Left lung (tissue), 10 donors: Measurements from ENCODE around the gene NPBWR2. TPM values are rescaled to one million over a fixed set of nuclear protein-coding genes. Genes with fewer than 3 reads are reported as not detected.

Source experiments
- ATAC-seq: fragments of 200-7000 bp; cut with Tn5 transposase; one replicate; pipeline ENCODE4 v1.9.1; 2020; ENCODE audit warnings: moderate library complexity
- DNase-seq, 4 donors: peaks; one replicate each; pipeline ENCODE4 v3.0.0-alpha.2; 2013 to 2020
- H3K27ac ChIP-seq, 2 donors: fragments of 200-600 bp; sonication (generic) in 1 of 2; one replicate each; pipeline versions ENCODE4 v1.5.0 to v1.8.0; 2020 to 2021
- H3K27me3 ChIP-seq, 2 donors: fragments of 200-600 bp; sonication (generic) in 1 of 2; one replicate each; pipeline versions ENCODE4 v1.5.0 to v1.8.0; 2020 to 2021
- H3K36me3 ChIP-seq, 2 donors: fragments of 200-600 bp; sonication (generic) in 1 of 2; one replicate each; pipeline versions ENCODE4 v1.5.0 to v1.8.0; 2020 to 2021
- H3K4me1 ChIP-seq, 2 donors: fragments of 200-600 bp; one replicate each; pipeline ENCODE4 v1.8.0; 2021
- H3K4me3 ChIP-seq, 2 donors: fragments of 200-600 bp; sonication (generic) in 1 of 2; one replicate each; pipeline versions ENCODE4 v1.5.0 to v1.8.0; 2020 to 2021; ENCODE audit warnings: mild to moderate bottlenecking in 1 of 2
- H3K9me3 ChIP-seq, 2 donors: fragments of 200-600 bp; sonication (generic) in 1 of 2; one replicate each; pipeline versions ENCODE4 v1.5.0 to v1.8.0; 2020 to 2021
- CTCF ChIP-seq, 2 donors: fragments of 200-600 bp; sonication (generic) in 1 of 2; IDR thresholded peaks; one replicate each; pipeline versions ENCODE4 v1.5.0 to v1.8.0; 2021; ENCODE audit warnings: antibody characterized with exemption in 2 of 2
- intact Hi-C, 2 donors: fragments of 100-400 bp; cut with DNase I; formaldehyde crosslinking; loops; one replicate each; pipeline versions ENCODE4 v1.11.2 to v1.14.2; 2022
- polyA plus RNA-seq, 6 donors: library from polyadenylated mRNA; unstranded; fragments of 120-200 nt; gene quantifications; one replicate each; pipeline ENCODE4 v1.2.1, GENCODE V29; 2013; ENCODE audit not compliant: insufficient read length in 6 of 6
- total RNA-seq, 2 donors: library from RNA; stranded (reverse); fragmentation: NEBNext Ultra II Directional; extraction: Animal tissue kit (Norgen Biotek cat#: 25700); gene quantifications; one replicate each; pipeline ENCODE4 v1.2.1, GENCODE V29; 2021
- donor health status: DM: no; HTN: yes; CAD: no.
- donor health status: DM: no; HTN: no; CAD: no.

Gene NPBWR2
- total and polyA plus RNA-seq, 8 donors = not detected

DNA sequence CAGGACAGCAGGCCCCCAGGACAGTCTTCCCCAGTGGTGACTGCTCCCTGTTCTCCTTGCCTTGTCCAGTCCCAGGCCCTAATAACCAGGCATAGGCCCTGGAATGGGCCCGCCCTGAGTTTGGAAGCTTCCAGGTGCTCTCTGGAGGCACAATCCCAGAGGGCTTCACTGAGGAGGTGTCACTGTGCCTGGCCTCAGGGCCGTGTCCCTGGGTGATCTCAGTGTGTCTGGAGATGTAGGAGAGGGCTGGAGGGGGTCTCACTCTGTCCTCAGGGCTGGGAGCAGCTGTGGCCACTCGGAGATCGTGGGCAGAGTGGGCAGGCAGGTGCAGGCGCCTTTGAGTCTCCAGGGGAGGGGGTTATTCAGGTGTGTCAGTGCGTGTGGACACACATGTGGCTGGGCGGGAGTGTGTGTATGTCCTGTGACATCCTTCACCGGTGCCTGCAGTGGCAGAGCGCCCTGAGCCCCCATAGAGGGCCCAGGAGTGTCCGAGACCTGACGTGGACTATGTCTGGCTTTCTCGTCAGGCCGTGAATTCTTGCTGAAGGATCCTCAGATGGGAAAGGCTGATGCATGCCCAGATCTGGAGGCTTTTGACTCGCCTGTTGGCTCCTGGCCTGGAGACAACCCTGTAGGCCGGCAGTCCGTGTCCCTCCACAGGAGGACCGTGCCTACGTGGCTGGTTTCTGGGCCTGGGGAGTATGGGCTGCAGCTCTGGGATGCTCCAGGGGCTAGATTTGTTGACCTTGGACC, 5.5 kb upstream of the NPBWR2 start:
- H3K36me3 ChIP-seq = no peaks in the 10 kb centered on the region
- intact Hi-C loops = no loop called here
- H3K27ac ChIP-seq = no peak overlapping the region
- peak in 2 of 4 donors; percentile 15 to 58 for DNase-seq
- H3K4me1 ChIP-seq = no peaks in the 10 kb centered on the region
- H3K9me3 ChIP-seq = no peaks in the 10 kb centered on the region
- H3K4me3 ChIP-seq = no peak overlapping the region
- peaks cover 0 to 7% of the 10 kb centered on the region in 2 donors for H3K27me3 ChIP-seq
- TF ChIP-seq CTCF (IDR thresholded peaks at IDR 0.05) = no peak
- ATAC-seq = no peak

DNA sequence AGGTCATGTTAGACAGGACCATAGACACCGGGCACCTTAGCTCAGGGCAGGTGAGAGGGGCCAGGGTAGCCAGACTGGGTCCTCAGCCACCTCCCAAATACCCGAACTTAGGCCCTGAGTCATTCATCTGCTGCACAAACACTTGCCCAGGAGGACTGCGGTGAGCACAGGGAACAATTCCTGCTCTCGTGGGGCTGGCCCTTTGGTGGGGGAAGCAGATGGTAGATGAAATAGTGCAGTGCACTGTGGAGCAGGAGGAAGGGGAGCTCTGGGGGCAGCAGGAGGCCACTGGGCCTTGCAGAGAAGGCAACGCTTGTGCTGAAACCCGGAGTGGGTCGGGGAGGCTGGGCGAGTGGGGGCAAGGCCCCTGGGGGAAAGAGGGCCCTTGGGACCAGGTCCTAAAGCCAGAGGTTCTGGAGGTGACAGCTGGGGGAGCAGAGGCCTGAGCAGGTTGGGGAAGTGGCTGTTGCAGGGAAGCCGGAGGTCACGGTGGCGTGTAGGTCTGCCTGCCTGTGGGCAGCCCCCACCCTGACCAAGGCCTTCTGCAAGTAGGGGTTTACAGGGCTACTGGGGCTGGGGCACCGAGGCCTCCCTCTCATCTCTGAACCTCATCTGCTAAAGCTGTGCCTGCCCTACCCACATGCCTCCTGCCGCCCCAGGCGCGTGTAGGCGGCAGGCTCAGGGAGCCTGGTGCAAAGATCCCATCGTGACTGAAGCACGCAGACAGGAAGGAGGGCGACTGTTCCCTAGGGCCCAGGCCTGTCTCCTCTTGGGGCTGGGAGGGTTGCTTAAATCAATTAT, 4.7 kb upstream of the NPBWR2 start:
- DNase-seq = peak in 2 of 4 donors; percentile 19 to 39
- no peak overlapping the region for H3K27ac ChIP-seq
- peaks cover 0 to 14% of the 10 kb centered on the region in 2 donors for H3K27me3 ChIP-seq
- ATAC-seq = no peak
- H3K4me3 ChIP-seq = no peak overlapping the region
- H3K4me1 ChIP-seq = no peaks in the 10 kb centered on the region
- no peaks in the 10 kb centered on the region for H3K36me3 ChIP-seq
- intact Hi-C loops = no loop called here
- H3K9me3 ChIP-seq = no peaks in the 10 kb centered on the region
- TF ChIP-seq CTCF (IDR thresholded peaks at IDR 0.05) = no peak

GRCh38 chr20:64110411-64111068, 3.2 kb upstream of the NPBWR2 start:
- H3K27ac ChIP-seq = no peak overlapping the region
- DNase-seq = peak in 2 of 4 donors; percentile 24 to 49
- intact Hi-C loops = no loop called here
- H3K9me3 ChIP-seq = no peaks in the 10 kb centered on the region
- ATAC-seq = no peak
- peaks cover 0 to 25% of the 10 kb centered on the region in 2 donors for H3K27me3 ChIP-seq
- no peaks in the 10 kb centered on the region for H3K36me3 ChIP-seq
- no peak for TF ChIP-seq CTCF (IDR thresholded peaks at IDR 0.05)
- no peak overlapping the region for H3K4me3 ChIP-seq
- no peaks in the 10 kb centered on the region for H3K4me1 ChIP-seq

DNA sequence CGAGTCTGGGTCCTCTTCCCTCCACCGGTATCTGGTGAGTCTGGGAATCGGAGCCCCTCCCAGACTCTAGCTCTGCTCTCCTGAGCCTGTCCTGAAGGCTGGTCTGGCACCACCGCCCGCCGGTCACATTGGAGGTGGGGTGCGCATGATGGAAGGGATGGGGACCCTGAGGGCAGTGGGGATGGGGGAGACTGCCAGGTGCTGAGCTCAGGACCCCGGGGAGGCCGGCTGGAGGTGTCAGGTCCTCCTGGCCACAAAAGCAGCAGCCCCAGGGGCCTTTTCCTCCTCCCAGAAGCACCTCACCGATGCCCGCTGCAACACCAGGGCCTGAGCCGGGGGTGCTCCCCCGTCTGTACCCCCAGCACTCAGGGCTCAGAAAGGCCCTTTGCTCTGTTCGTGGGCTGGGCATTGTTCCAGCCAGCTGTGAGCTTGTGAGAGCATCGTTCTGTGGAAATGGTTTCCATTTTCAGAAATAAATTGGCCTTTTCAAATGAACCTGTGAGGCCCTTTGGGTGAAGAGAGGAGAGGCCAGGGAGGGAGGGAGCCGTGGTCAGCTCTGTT, 2.5 kb upstream of the NPBWR2 start:
- ATAC-seq = no peak
- H3K36me3 ChIP-seq = no peaks in the 10 kb centered on the region
- no peak for TF ChIP-seq CTCF (IDR thresholded peaks at IDR 0.05)
- peaks cover 0 to 27% of the 10 kb centered on the region in 2 donors for H3K27me3 ChIP-seq
- DNase-seq = peak in 2 of 4 donors; percentile 13 to 72
- no peak overlapping the region for H3K4me3 ChIP-seq
- intact Hi-C loops = no loop called here
- H3K9me3 ChIP-seq = no peaks in the 10 kb centered on the region
- no peak overlapping the region for H3K27ac ChIP-seq
- H3K4me1 ChIP-seq = no peaks in the 10 kb centered on the region
